GM19463 (cell line): ENCODE measurements around the gene GRIK3.

Experiments
- ATAC-seq: cut with Tn5 transposase; IDR thresholded peaks from one replicate; pipeline ENCODE4 v1.9.1; 2021; ENCODE audit warnings: mild to moderate bottlenecking, moderate library complexity; ENCODE audit not compliant: unreplicated experiment

GRIK3 gene

GRCh38 chr1:36881541-36881940 is 152.8 kb downstream of the GRIK3 start:
- no peak for ATAC-seq

GRCh38 chr1:36881068-36881405 is 153.3 kb downstream of the GRIK3 start:
- no peak for ATAC-seq

- no peak for ATAC-seq
Measured at GRCh38 chr1:36880155-36881067, 153.9 kb downstream of the GRIK3 start.

- no peak for ATAC-seq
Measured at GRCh38 chr1:36879613-36880012, 154.7 kb downstream of the GRIK3 start.

- ATAC-seq = no peak
Measured at GRCh38 chr1:36876990-36877389, 157.3 kb downstream of the GRIK3 start.

- ATAC-seq = no peak
Measured at GRCh38 chr1:36874271-36875060, 159.8 kb downstream of the GRIK3 start.

- no peak for ATAC-seq
Measured at GRCh38 chr1:36872858-36873257, 161.5 kb downstream of the GRIK3 start.

GRCh38 chr1:36872126-36872754 is 162.1 kb downstream of the GRIK3 start:
- ATAC-seq = no peak

- ATAC-seq = no peak
Measured at GRCh38 chr1:36871146-36871971, 163.0 kb downstream of the GRIK3 start.

GRCh38 chr1:36869826-36870225 is 164.5 kb downstream of the GRIK3 start:
- no peak for ATAC-seq

GRCh38 chr1:36869054-36869453 is 165.3 kb downstream of the GRIK3 start:
- no peak for ATAC-seq

- ATAC-seq = no peak
Measured at GRCh38 chr1:36867575-36867974, 166.7 kb downstream of the GRIK3 start.

- no peak for ATAC-seq
Measured at GRCh38 chr1:36866169-36866814, 168.0 kb downstream of the GRIK3 start.

GRCh38 chr1:36865602-36865900 is 168.8 kb downstream of the GRIK3 start:
- ATAC-seq = no peak

- ATAC-seq = no peak
Measured at GRCh38 chr1:36864823-36865601, 169.3 kb downstream of the GRIK3 start.

GRCh38 chr1:36864182-36864822 is 170.0 kb downstream of the GRIK3 start:
- ATAC-seq = no peak

- ATAC-seq = no peak
Measured at GRCh38 chr1:36863500-36863899, 170.8 kb downstream of the GRIK3 start.

- no peak for ATAC-seq
Measured at GRCh38 chr1:36863061-36863460, 171.3 kb downstream of the GRIK3 start.

GRCh38 chr1:36861375-36861774 is 172.9 kb downstream of the GRIK3 start:
- no peak for ATAC-seq
